Vagina (tissue), 2 donors: ENCODE measurements around the gene N4BP3. TPM values are rescaled to one million over a fixed set of nuclear protein-coding genes. Genes with fewer than 3 reads are reported as not detected.

Source experiments
- DNase-seq, 2 donors: peaks; one replicate each; pipeline ENCODE4 v3.0.0-alpha.2; 2017; ENCODE audit errors: extremely low spot score in 2 of 2
- H3K27ac ChIP-seq: fragments of 200-600 bp; sonication (generic); one replicate; pipeline ENCODE4 v1.5.1; 2019
- H3K27me3 ChIP-seq: fragments of 200-600 bp; sonication (generic); one replicate; pipeline ENCODE4 v1.5.1; 2019
- H3K36me3 ChIP-seq, 2 donors: fragments of 200-600 bp; sonication (generic); one replicate each; pipeline ENCODE4 v1.5.1; 2017 to 2019
- H3K4me1 ChIP-seq: fragments of 200-600 bp; sonication (generic); one replicate; pipeline ENCODE4 v1.5.1; 2019
- H3K4me3 ChIP-seq, 2 donors: fragments of 200-600 bp; sonication (generic); 1 replicate in 1 of 2; 2 replicates in 1 of 2; pipeline ENCODE4 v1.5.1; 2016 to 2019
- H3K9me3 ChIP-seq: fragments of 200-600 bp; sonication (generic); one replicate; pipeline ENCODE4 v1.5.1; 2019
- CTCF ChIP-seq, 3 experiments: fragments of 450-650 bp in 2 of 3; fragments of 200-600 bp in 1 of 3; sonication (generic) in 1 of 3; IDR thresholded peaks; one replicate each; pipeline ENCODE4 v1.5.1; 2017 to 2019; ENCODE audit warnings: antibody characterized with exemption in 3 of 3, mild to moderate bottlenecking in 2 of 3, moderate library complexity in 2 of 3
- POLR2A ChIP-seq, 2 donors: fragments of 450-650 bp; IDR thresholded peaks; one replicate each; pipeline ENCODE4 v1.6.1; 2017; ENCODE audit warnings: antibody characterized with exemption in 2 of 2, mild to moderate bottlenecking in 2 of 2, moderate library complexity in 2 of 2
- POLR2AphosphoS5 ChIP-seq, 2 donors: sonication (generic); formaldehyde crosslinking; IDR thresholded peaks; one replicate each; pipeline ENCODE4 v1.9.0; 2017; ENCODE audit warnings: antibody characterized with exemption in 2 of 2, mild to moderate bottlenecking in 2 of 2, low read depth in 1 of 2; ENCODE audit not compliant: insufficient read depth in 1 of 2
- intact Hi-C: fragments of 100-400 bp; cut with DNase I; formaldehyde crosslinking; loops from one replicate; pipeline ENCODE4 v1.15.1; 2023
- total RNA-seq: library from RNA; depleted of rRNA; stranded (reverse); fragments of >200 nt; gene quantifications from one replicate; pipeline ENCODE4 v1.2.3, GENCODE V29; 2016

N4BP3 gene
- total RNA-seq, 1 donor from 2014 or later = 4.9 TPM

- no peaks in the 10 kb centered on the region for H3K27me3 ChIP-seq
- H3K27ac ChIP-seq = no peak overlapping the region
- no peak for DNase-seq
- H3K4me1 ChIP-seq = peaks cover 8% of the 10 kb centered on the region
- TF ChIP-seq POLR2A (IDR thresholded peaks at IDR 0.05) (no peak), CTCF (IDR thresholded peaks at IDR 0.05) (peak; percentile 96 to 99 (median 97)), POLR2AphosphoS5 (IDR thresholded peaks at IDR 0.05; ENCODE audit: insufficient read depth in 1 of 2, low read depth in 1 of 2) (no peak)
- H3K4me3 ChIP-seq = peak overlapping the region in 1 of 2 donors; percentile 30
- no peaks in the 10 kb centered on the region for H3K36me3 ChIP-seq
- no peaks in the 10 kb centered on the region for H3K9me3 ChIP-seq
- intact Hi-C loops = loop anchor here (5.0 kb wide), 1 partner anchor 87 kb away; no protein-coding TSS in a partner anchor
Measured at GRCh38 chr5:178163772-178164735, 50.7 kb downstream of the N4BP3 start.

DNA sequence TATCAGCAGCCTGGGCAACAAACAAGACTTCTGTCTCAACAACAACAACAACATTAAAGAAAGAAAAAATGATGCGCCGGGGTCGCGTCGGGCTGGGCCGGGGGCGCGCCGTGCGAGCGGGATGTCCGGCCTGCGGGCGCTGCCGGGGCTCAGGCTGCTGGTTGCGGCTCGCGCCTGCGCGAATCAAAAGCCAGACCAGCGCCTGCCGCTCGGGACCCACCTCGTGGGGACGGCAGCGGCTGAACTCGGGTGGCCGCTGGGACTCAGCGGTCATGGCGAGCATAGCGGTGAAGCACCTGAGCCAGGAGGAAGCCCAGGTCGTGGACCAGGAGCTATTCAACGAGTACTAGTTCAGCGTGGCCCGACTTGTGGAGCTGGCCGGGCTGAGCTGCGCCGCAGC is 52.2 kb downstream of the N4BP3 start:
- H3K36me3 ChIP-seq = no peaks in the 10 kb centered on the region
- no peak overlapping the region for H3K4me3 ChIP-seq
- intact Hi-C loops = no loop called here
- H3K9me3 ChIP-seq = no peaks in the 10 kb centered on the region
- no peak for DNase-seq
- H3K27ac ChIP-seq = no peak overlapping the region
- peaks cover 8% of the 10 kb centered on the region for H3K4me1 ChIP-seq
- TF ChIP-seq POLR2A (IDR thresholded peaks at IDR 0.05) (no peak), CTCF (IDR thresholded peaks at IDR 0.05) (no peak), POLR2AphosphoS5 (IDR thresholded peaks at IDR 0.05; ENCODE audit: insufficient read depth in 1 of 2, low read depth in 1 of 2) (no peak)
- no peaks in the 10 kb centered on the region for H3K27me3 ChIP-seq

GRCh38 chr5:178170455-178170854 is 57.1 kb downstream of the N4BP3 start:
- intact Hi-C loops = no loop called here
- no peak for DNase-seq
- TF ChIP-seq CTCF (IDR thresholded peaks at IDR 0.05) = no peak
- no peak for TF ChIP-seq POLR2A (IDR thresholded peaks at IDR 0.05)
- TF ChIP-seq POLR2AphosphoS5 (IDR thresholded peaks at IDR 0.05; ENCODE audit: insufficient read depth in 1 of 2, low read depth in 1 of 2) = no peak

DNA sequence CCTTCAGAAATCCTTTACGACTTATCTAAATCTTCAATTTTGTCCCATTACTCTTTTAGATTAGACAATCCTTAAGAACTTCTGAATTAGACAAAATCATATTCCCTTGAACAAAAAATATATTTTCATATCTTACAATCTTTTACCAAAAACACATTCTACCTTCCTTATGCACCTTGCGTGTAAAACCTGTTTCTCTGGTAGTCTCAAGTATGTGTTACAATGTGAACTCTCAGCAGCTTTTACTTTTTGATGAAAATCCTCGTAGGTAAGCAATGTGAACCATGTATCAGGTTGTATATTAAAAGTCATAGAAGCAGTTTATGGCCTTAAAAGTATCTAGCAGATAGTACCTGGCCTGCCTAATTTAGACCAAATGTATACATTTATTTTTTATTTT is 61.1 kb downstream of the N4BP3 start:
- H3K4me3 ChIP-seq = no peak overlapping the region
- H3K27me3 ChIP-seq = no peaks in the 10 kb centered on the region
- H3K4me1 ChIP-seq = no peaks in the 10 kb centered on the region
- no peaks in the 10 kb centered on the region for H3K36me3 ChIP-seq
- intact Hi-C loops = no loop called here
- DNase-seq = no peak
- H3K27ac ChIP-seq = no peak overlapping the region
- H3K9me3 ChIP-seq = peaks cover under 1% of the 10 kb centered on the region
- no peak for TF ChIP-seq POLR2A (IDR thresholded peaks at IDR 0.05)
- TF ChIP-seq POLR2AphosphoS5 (IDR thresholded peaks at IDR 0.05; ENCODE audit: insufficient read depth in 1 of 2, low read depth in 1 of 2) = no peak
- no peak for TF ChIP-seq CTCF (IDR thresholded peaks at IDR 0.05)

More at GRCh38 chr5:178170455-178170854, 57.1 kb downstream of the N4BP3 start:
- H3K4me1 ChIP-seq = no peaks in the 10 kb centered on the region
- no peak overlapping the region for H3K4me3 ChIP-seq
- no peaks in the 10 kb centered on the region for H3K9me3 ChIP-seq
- no peaks in the 10 kb centered on the region for H3K36me3 ChIP-seq
- no peak overlapping the region for H3K27ac ChIP-seq
- H3K27me3 ChIP-seq = no peaks in the 10 kb centered on the region

Other genes with a start within 250 kb of the N4BP3 start
- not detected for gene PROP1, start 117.3 kb upstream of the N4BP3 start, total RNA-seq
- gene RMND5B, start 17.5 kb downstream of the N4BP3 start, total RNA-seq = 51.6 TPM
- gene NHP2, start 40.4 kb downstream of the N4BP3 start, total RNA-seq = 172 TPM
- not detected for gene GMCL2, start 73.8 kb downstream of the N4BP3 start, total RNA-seq
- 92.6 TPM for gene HNRNPAB, start 91.0 kb downstream of the N4BP3 start, total RNA-seq
- gene PHYKPL, start 119.3 kb downstream of the N4BP3 start, total RNA-seq = 77.8 TPM